ENCODE measurements around the gene PPM1E. TPM values are rescaled to one million over a fixed set of nuclear protein-coding genes. Genes with fewer than 3 reads are reported as not detected.

Gene PPM1E
- total and polyA plus RNA-seq, 2 of the 8 experiments (the other 6 are each of a cell fraction or from before 2014, with no cell fraction given), result 5.0 to 10.4 TPM

- TF ChIP-seq KDM1A (IDR thresholded peaks at IDR 0.05; ENCODE audit: borderline replicate concordance, low read length) (no peak), MAX (IDR thresholded peaks at IDR 0.05) (no peak), SP4 (IDR thresholded peaks at IDR 0.05; ENCODE audit: low read length) (no peak), CBX8 (IDR thresholded peaks at IDR 0.05; ENCODE audit: borderline replicate concordance, low read depth, low read length) (no peak), RBBP5 (IDR thresholded peaks at IDR 0.05; ENCODE audit: borderline replicate concordance, low read depth, low read length) (no peak), KDM5A (IDR thresholded peaks at IDR 0.05; ENCODE audit: low read length) (no peak), SP2 (IDR thresholded peaks at IDR 0.05; ENCODE audit: low read length) (no peak), BACH1 (IDR thresholded peaks at IDR 0.05; ENCODE audit: low read length) (no peak), HDAC6 (IDR thresholded peaks at IDR 0.05; ENCODE audit: low read depth, low read length) (no peak), POLR2A (IDR thresholded peaks at IDR 0.05; ENCODE audit: control extremely low read depth in 1 of 2, low read depth in 2 of 2, low read length in 2 of 2) (no peak), SIRT6 (IDR thresholded peaks at IDR 0.05; ENCODE audit: low read length) (no peak), POLR2AphosphoS5 (IDR thresholded peaks at IDR 0.05; ENCODE audit: low read depth, low read length) (no peak)
- DNase-seq (ENCODE audit: low read depth in 1 of 2, low spot score in 2 of 2) (no peak), FAIRE-seq (no peak)
- WGBS, 2 experiments (ENCODE audit: extremely low coverage in 1 of 2, insufficient coverage in 1 of 2, insufficient read length in 1 of 2, insufficient replicate concordance in 2 of 2, low coverage in 1 of 2, low lambda C conversion rate in 2 of 2, missing lambda C conversion rate in 1 of 2), result 90% methylated on average over 1 of the region's 1 CpG; no CpG with 5 or more reads in 1 of the 2 experiments
- Histone ChIP-seq H4K8ac (ENCODE audit: extremely low read depth, insufficient read depth, low read length) (no peak overlapping the region), H2BK120ac (replicated peaks; ENCODE audit: low read depth, low read length) (no peak overlapping the region), H3K4me2 (ENCODE audit: insufficient read depth in 1 of 2, low read depth in 2 of 2, low read length in 2 of 2) (no peak overlapping the region), H2BK12ac (ENCODE audit: low read depth, low read length) (no peak overlapping the region), H3K27ac (ENCODE audit: low read depth, low read length) (no peak overlapping the region), H3K56ac (replicated peaks; ENCODE audit: insufficient read length, low read depth, low read length) (no peak overlapping the region), H3K4ac (replicated peaks; ENCODE audit: insufficient read length, low read depth, low read length) (no peak overlapping the region), H3K4me3 (ENCODE audit: extremely low read depth in 1 of 4, insufficient read depth in 2 of 4, low read depth in 3 of 4, low read length in 4 of 4) (no peak overlapping the region), H3K4me1 (replicated peaks in 1 of 4; ENCODE audit: control insufficient read depth in 3 of 4, insufficient read depth in 4 of 4, low read length in 3 of 4) (no peaks in the 10 kb centered on the region), H2AK5ac (ENCODE audit: low read depth, low read length) (no peak overlapping the region), H3K9ac (replicated peaks in 1 of 4; ENCODE audit: extremely low read depth in 1 of 4, low read depth in 3 of 4, low read length in 3 of 4) (no peak overlapping the region), H3K18ac (ENCODE audit: extremely low read depth, low read length) (no peak overlapping the region), H2BK15ac (ENCODE audit: low read length) (no peak overlapping the region), H3K79me1 (ENCODE audit: low read depth, low read length) (no peaks in the 10 kb centered on the region), H3K23ac (ENCODE audit: insufficient read length) (no peak overlapping the region), H3K9me3 (ENCODE audit: insufficient read depth in 2 of 2, low read depth in 1 of 2, low read length in 1 of 2) (0 out of 4 replicates have a peak, but pooled peaks cover 0 to 2% of the 10 kb centered on the region in 2 experiments), H4K5ac (ENCODE audit: insufficient read length, low read depth, low read length) (no peak overlapping the region), H3K79me2 (ENCODE audit: control insufficient read depth in 1 of 2, insufficient read depth in 2 of 2, low read length in 2 of 2) (no peaks in the 10 kb centered on the region), H4K20me1 (replicated peaks in 1 of 2; ENCODE audit: control insufficient read depth in 1 of 2, insufficient read depth in 2 of 2, low read length in 2 of 2) (no peaks in the 10 kb centered on the region), H2AFZ (ENCODE audit: low read length) (no peak overlapping the region), H3K27me3 (replicated peaks in 1 of 4; ENCODE audit: control insufficient read depth in 3 of 4, extremely low read depth in 1 of 4, insufficient read depth in 3 of 4, low read length in 3 of 4) (no peaks in the 10 kb centered on the region), H2BK5ac (ENCODE audit: low read depth, low read length) (no peak overlapping the region), H3K23me2 (ENCODE audit: low read depth, low read length) (no peaks in the 10 kb centered on the region), H2BK20ac (ENCODE audit: low read length) (no peak overlapping the region), H3K14ac (ENCODE audit: insufficient read length) (no peak overlapping the region), H4K91ac (replicated peaks; ENCODE audit: insufficient read length, low read length) (no peak overlapping the region), H3K36me3 (ENCODE audit: control insufficient read depth in 2 of 4, insufficient read depth in 4 of 4, low read length in 3 of 4) (no peaks in the 10 kb centered on the region)
- ChIA-PET POLR2A (ENCODE audit: partially characterized antibody) (no interaction called here), CTCF (ENCODE audit: partially characterized antibody) (interaction anchor here (0.6 to 1.2 kb wide), 2 partner anchors 13 to 43 kb away, joined by 3 read pairs; no protein-coding TSS in a partner anchor)
These were observed 34.2 kb downstream of the PPM1E start for GRCh38 chr17:58789831-58790230.

All from H1 (cell line).